HepG2 (cell line): ENCODE results near the gene MRPL28. TPM values are rescaled to one million over a fixed set of nuclear protein-coding genes. Genes with fewer than 3 reads are reported as not detected.
A peak's percentile ranks its signal among the peaks of the same experiment; 100 is the strongest.

Source experiments
- ATAC-seq: fragments of 200-7000 bp; cut with Tn5 transposase; 3 replicates; pipeline ENCODE4 v1.9.1; 2020; ENCODE audit warnings: mild to moderate bottlenecking, moderate library complexity
- BruUV-seq: library from RNA; stranded (reverse); fragments of 400-500 nt; replicated peaks from 2 replicates; lab custom pipeline; 2021; lab: Mats Ljungman, UMichigan
- CTCF ChIA-PET: fragments of 300-600 bp; formaldehyde crosslinking; extraction: SDS; loops from one replicate; lab custom pipeline; 2021; ENCODE audit warnings: low total read pairs, inconsistent platforms, low intra/inter-chr PET ratio; lab: Yijun Ruan, JAX
- POLR2A ChIA-PET: fragments of 350-600 bp; sonication (Branson Sonifier 250); formaldehyde crosslinking; loops from one replicate; lab custom pipeline; 2020; ENCODE audit warnings: antibody characterized with exemption, inconsistent platforms; lab: Yijun Ruan, JAX
- DNase-seq: peaks from one replicate; pipeline ENCODE4 v3.0.0-alpha.2; 2015; ENCODE audit warnings: low spot score
- FAIRE-seq: peaks from 3 replicates; lab custom pipeline; 2011; peaks lifted over from hg19 to GRCh38; lab: Jason Lieb, UNC
- H2AFZ ChIP-seq: one replicate; pipeline ENCODE4 v1.6.1; 2011; ENCODE audit warnings: low read length, inconsistent platforms
- H3K27ac ChIP-seq: fragments of 300-600 bp; 3 replicates; pipeline ENCODE4 v1.8.0; 2011; ENCODE audit warnings: mixed run types, mild to moderate bottlenecking, mixed read lengths, low read length, inconsistent platforms; ENCODE audit not compliant: insufficient read depth; ENCODE audit errors: extremely low read length
- H3K27me3 ChIP-seq, 2 experiments: fragments of 200-600 bp in 1 of 2; 2 replicates in 1 of 2; 3 replicates in 1 of 2; pipeline versions ENCODE4 v1.6.0 to v1.8.0; 2011; ENCODE audit warnings: low read length in 2 of 2, mild to moderate bottlenecking in 2 of 2, moderate library complexity in 2 of 2, inconsistent platforms in 1 of 2; ENCODE audit not compliant: insufficient read depth in 2 of 2, control insufficient read depth in 1 of 2
- H3K36me3 ChIP-seq, 2 experiments: fragments of 200-600 bp in 1 of 2; replicated peaks in 1 of 2; 2 replicates in 1 of 2; 3 replicates in 1 of 2; pipeline versions ENCODE4 v1.5.1 to v1.8.0; 2011; ENCODE audit warnings: low read length in 2 of 2, inconsistent platforms in 1 of 2; ENCODE audit not compliant: insufficient read depth in 2 of 2, control insufficient read depth in 1 of 2
- H3K4me1 ChIP-seq: 2 replicates; pipeline ENCODE4 v1.5.1; 2012; ENCODE audit warnings: low read length, inconsistent platforms; ENCODE audit not compliant: insufficient read depth
- H3K4me2 ChIP-seq: 2 replicates; pipeline ENCODE4 v1.6.0; 2011; ENCODE audit warnings: low read depth, low read length, inconsistent platforms
- H3K4me3 ChIP-seq, 3 experiments: fragments of 200-600 bp in 1 of 3; sonication (generic), shearing (Covaris generic) in 1 of 3; replicated peaks in 1 of 3; 2 replicates each; pipeline ENCODE4 v1.5.1; 2011 to 2016; ENCODE audit warnings: low read length in 3 of 3, inconsistent platforms in 2 of 3, low read depth in 2 of 3, mild to moderate bottlenecking in 2 of 3, control low read depth in 1 of 3, mixed read lengths in 1 of 3; ENCODE audit not compliant: insufficient read depth in 1 of 3
- H3K79me2 ChIP-seq: one replicate; pipeline ENCODE4 v1.6.1; 2011; ENCODE audit warnings: low read length, inconsistent platforms; ENCODE audit not compliant: insufficient read depth
- H3K9ac ChIP-seq: 2 replicates; pipeline ENCODE4 v1.6.0; 2011; ENCODE audit warnings: mild to moderate bottlenecking, low read depth, low read length, inconsistent platforms; ENCODE audit not compliant: insufficient read depth
- H3K9me3 ChIP-seq: 2 replicates; pipeline ENCODE4 v1.5.1; 2012; ENCODE audit warnings: mild to moderate bottlenecking, low read length
- H4K20me1 ChIP-seq: 2 replicates; pipeline ENCODE4 v1.6.0; 2011; ENCODE audit warnings: inconsistent platforms, mild to moderate bottlenecking, low read length, moderate library complexity; ENCODE audit not compliant: insufficient read depth
- HHEX ChIP-seq: IDR thresholded peaks from 2 replicates; pipeline ENCODE4 v1.6.1; 2016; ENCODE audit warnings: control low read depth
- HNRNPK ChIP-seq: fragments of 200-400 bp; formaldehyde crosslinking; IDR thresholded peaks from 2 replicates; pipeline ENCODE4 v1.6.1; 2018; ENCODE audit warnings: low read length, low read depth, moderate library complexity, mild to moderate bottlenecking; ENCODE audit not compliant: poor library complexity, severe bottlenecking
- PHF21A ChIP-seq: sonication (generic); formaldehyde crosslinking; IDR thresholded peaks from 2 replicates; pipeline ENCODE4 v1.5.0; 2020; ENCODE audit warnings: mild to moderate bottlenecking, missing genetic modification reagents
- REPIN1 ChIP-seq: sonication (generic); formaldehyde crosslinking; IDR thresholded peaks from 2 replicates; pipeline ENCODE4 v1.8.0; 2022; ENCODE audit warnings: missing genetic modification reagents, low read depth, mild to moderate bottlenecking, borderline replicate concordance
- SALL2 ChIP-seq: sonication (generic); formaldehyde crosslinking; IDR thresholded peaks from 2 replicates; pipeline ENCODE4 v1.8.1; 2023; ENCODE audit warnings: mild to moderate bottlenecking, missing genetic modification reagents, inconsistent platforms
- SMC3 ChIP-seq: IDR thresholded peaks from 2 replicates; pipeline ENCODE4 v1.6.1; 2011; ENCODE audit warnings: low read length, improper control_type of control experiment
- ZBTB38 ChIP-seq: sonication (generic); formaldehyde crosslinking; IDR thresholded peaks from 2 replicates; pipeline ENCODE4 v1.5.1; 2020; ENCODE audit warnings: mild to moderate bottlenecking, missing genetic modification reagents
- ZNF10 ChIP-seq: sonication (generic); formaldehyde crosslinking; IDR thresholded peaks from 2 replicates; pipeline ENCODE4 v1.4.0; 2020; ENCODE audit warnings: mild to moderate bottlenecking, low read depth, missing genetic modification reagents, borderline replicate concordance
- ZNF382 ChIP-seq: sonication (generic); formaldehyde crosslinking; IDR thresholded peaks from 2 replicates; pipeline ENCODE4 v1.5.0; 2020; ENCODE audit warnings: missing genetic modification reagents, mild to moderate bottlenecking, borderline replicate concordance
- ZNF891 ChIP-seq: sonication (generic); formaldehyde crosslinking; IDR thresholded peaks from 2 replicates; pipeline ENCODE4 v1.5.0; 2020; ENCODE audit warnings: mild to moderate bottlenecking, missing genetic modification reagents
- WGBS: methylation state at CpG from one replicate; pipeline ENCODE4 v1.1.6; 2017; ENCODE audit warnings: low lambda C conversion rate; 5-methylcytosine and 5-hydroxymethylcytosine counted together
- in situ Hi-C: cut with HindIII; loops from 2 replicates; pipeline ENCODE4 v1.10.0; 2017; ENCODE audit warnings: low pct_unique_long_range_greater_than_20kb; ENCODE audit not compliant: extremely low pct_ligation_motif_present
- intact Hi-C: fragments of 100-400 bp; cut with micrococcal nuclease; formaldehyde crosslinking; loops from one replicate; pipeline ENCODE4 v1.10.0; 2022; ENCODE audit not compliant: unreplicated experiment
- polyA plus RNA-seq, 8 experiments: library from polyadenylated mRNA; depleted of rRNA in 3 of 8; stranded (reverse) in 7 of 8; unstranded in 1 of 8; fragments of >200 nt; fragmentation: Illumina TruSeq in 4 of 8; extraction: Trizol in 4 of 8; gene quantifications; 2 replicates each; pipeline versions ENCODE4 v1.2.1 to v1.2.3, GENCODE V29; 2011 to 2016; ENCODE audit warnings: low read depth in 4 of 8, missing spikeins in 1 of 8, mixed read lengths in 1 of 8; ENCODE audit not compliant: insufficient read depth in 1 of 8
- total RNA-seq, 5 experiments: library from RNA; depleted of rRNA; stranded (reverse); fragments of >200 nt; fragmentation: Illumina TruSeq; extraction: Trizol; gene quantifications; 2 replicates each; pipeline ENCODE4 v1.2.3, GENCODE V29; 2016; ENCODE audit warnings: low read depth in 1 of 5
- TF ChIP-seq, protein P1 (sequence below): IDR thresholded peaks from 2 replicates; pipeline ENCODE4 v1.6.1; 2018; ENCODE audit warnings: missing genetic modification reagents, mild to moderate bottlenecking, missing compliant biosample characterization
- TF ChIP-seq, protein P2 (sequence below): IDR thresholded peaks from 2 replicates; pipeline ENCODE4 v1.6.1; 2016; ENCODE audit warnings: mild to moderate bottlenecking
- TF ChIP-seq, protein P3 (sequence below): sonication (generic); formaldehyde crosslinking; IDR thresholded peaks from 2 replicates; pipeline ENCODE4 v1.5.0; 2020; ENCODE audit warnings: missing genetic modification reagents
- TF ChIP-seq, protein P4 (sequence below): fragments of 450-650 bp; IDR thresholded peaks from 2 replicates; pipeline ENCODE4 v1.6.1; 2017
- TF ChIP-seq, protein P5 (sequence below): sonication (generic); formaldehyde crosslinking; conservative IDR thresholded peaks from 2 replicates; pipeline ENCODE4 v1.8.0; 2022; ENCODE audit warnings: low read depth, missing genetic modification reagents
- TF ChIP-seq, protein P6 (sequence below): sonication (generic); formaldehyde crosslinking; IDR thresholded peaks from 2 replicates; pipeline ENCODE4 v1.4.0; 2020; ENCODE audit warnings: missing genetic modification reagents

MRPL28 gene
- total and polyA plus RNA-seq, 2 of the 13 experiments (the other 11 are each of a cell fraction or from before 2014, with no cell fraction given) = 114 to 135 TPM

DNA sequence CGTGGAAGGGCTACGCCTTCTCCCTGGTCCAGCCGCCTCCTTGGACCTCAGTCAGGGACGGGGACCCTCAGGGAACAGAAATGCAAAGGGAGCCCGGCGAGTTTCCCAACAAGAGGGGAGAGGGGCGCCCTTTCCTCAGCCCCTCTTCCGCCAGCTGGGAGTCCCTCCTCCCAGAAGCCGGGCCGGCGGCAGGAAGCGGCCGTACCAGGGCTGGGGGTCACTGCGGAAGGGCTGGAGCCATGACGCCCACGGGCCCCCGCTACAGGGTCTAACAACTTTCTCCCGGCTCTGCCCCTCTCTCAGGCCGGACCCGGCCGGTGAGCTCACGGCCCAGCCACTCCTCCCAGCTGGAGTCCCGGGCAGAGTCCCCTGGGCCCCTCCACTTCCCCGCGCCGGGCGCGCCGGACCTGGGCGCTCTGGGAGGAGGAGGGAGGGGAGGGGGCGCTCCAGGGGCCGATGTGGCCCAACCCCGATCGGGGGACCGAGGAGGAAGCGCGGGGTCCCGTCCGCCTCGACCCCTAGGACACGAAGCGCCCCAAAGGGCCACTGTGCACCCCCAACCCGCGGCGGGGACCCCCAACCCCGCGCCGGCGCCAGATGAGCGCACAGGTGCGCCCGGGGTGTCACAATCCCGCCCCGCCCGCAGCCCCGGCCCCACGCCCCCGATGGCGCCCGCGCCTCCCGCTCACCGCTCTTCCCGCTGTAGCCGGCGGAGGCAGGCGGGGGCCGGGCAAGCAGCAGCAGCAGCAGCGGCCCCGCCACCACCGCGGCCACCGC is 10.9 kb upstream of the MRPL28 start:
- H3K4me3 ChIP-seq = peak overlapping the region; percentile 85 to 94 (median 93)
- peaks cover 38% of the 10 kb centered on the region for H3K4me1 ChIP-seq
- H3K79me2 ChIP-seq = peaks cover 16% of the 10 kb centered on the region
- H3K27me3 ChIP-seq = no peaks in the 10 kb centered on the region
- ChIA-PET POLR2A (interaction anchor here (0.8 to 5.9 kb wide), 8 partner anchors 11 to 121 kb away, joined by 3 to 27 read pairs (median 4); partner anchors contain the start of genes AXIN1, DECR2 and MRPL28), CTCF (no interaction called here)
- ATAC-seq (peak; percentile 76), DNase-seq (no peak), FAIRE-seq (no peak)
- H3K27ac ChIP-seq = peak overlapping the region; percentile 68
- intact Hi-C loops = no loop called here
- BruUV-seq = no TSS peak
- H3K36me3 ChIP-seq = peaks cover 4 to 9% of the 10 kb centered on the region in 2 experiments; a peak in 2 of 5 replicates
- H3K4me2 ChIP-seq = peak overlapping the region; percentile 88
- peak overlapping the region; percentile 81 for H3K9ac ChIP-seq
- no CpG with 5 or more reads among the region's 73 CpGs for WGBS
- in situ Hi-C loops = no loop called here
- no peaks in the 10 kb centered on the region for H4K20me1 ChIP-seq
- no peaks in the 10 kb centered on the region for H3K9me3 ChIP-seq
- H2AFZ ChIP-seq = no peak overlapping the region
- TF ChIP-seq SMC3 = no peak
- TF ChIP-seq, protein P1, sequence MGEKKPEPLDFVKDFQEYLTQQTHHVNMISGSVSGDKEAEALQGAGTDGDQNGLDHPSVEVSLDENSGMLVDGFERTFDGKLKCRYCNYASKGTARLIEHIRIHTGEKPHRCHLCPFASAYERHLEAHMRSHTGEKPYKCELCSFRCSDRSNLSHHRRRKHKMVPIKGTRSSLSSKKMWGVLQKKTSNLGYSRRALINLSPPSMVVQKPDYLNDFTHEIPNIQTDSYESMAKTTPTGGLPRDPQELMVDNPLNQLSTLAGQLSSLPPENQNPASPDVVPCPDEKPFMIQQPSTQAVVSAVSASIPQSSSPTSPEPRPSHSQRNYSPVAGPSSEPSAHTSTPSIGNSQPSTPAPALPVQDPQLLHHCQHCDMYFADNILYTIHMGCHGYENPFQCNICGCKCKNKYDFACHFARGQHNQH (CRISPR knock-in tag) = peak; percentile 36; the same call in 1 of the 2 replicates
- no peak for TF ChIP-seq SALL2 (CRISPR knock-in tag)
- no peak for TF ChIP-seq ZNF891
- no peak for TF ChIP-seq ZNF382 (CRISPR knock-in tag)
- peak; percentile 57 for TF ChIP-seq HNRNPK
- no peak for TF ChIP-seq HHEX (CRISPR knock-in tag)
- TF ChIP-seq, protein P2, sequence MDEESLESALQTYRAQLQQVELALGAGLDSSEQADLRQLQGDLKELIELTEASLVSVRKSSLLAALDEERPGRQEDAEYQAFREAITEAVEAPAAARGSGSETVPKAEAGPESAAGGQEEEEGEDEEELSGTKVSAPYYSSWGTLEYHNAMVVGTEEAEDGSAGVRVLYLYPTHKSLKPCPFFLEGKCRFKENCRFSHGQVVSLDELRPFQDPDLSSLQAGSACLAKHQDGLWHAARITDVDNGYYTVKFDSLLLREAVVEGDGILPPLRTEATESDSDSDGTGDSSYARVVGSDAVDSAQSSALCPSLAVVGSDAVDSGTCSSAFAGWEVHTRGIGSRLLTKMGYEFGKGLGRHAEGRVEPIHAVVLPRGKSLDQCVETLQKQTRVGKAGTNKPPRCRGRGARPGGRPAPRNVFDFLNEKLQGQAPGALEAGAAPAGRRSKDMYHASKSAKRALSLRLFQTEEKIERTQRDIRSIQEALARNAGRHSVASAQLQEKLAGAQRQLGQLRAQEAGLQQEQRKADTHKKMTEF (CRISPR knock-in tag) = peak; percentile 45
- TF ChIP-seq ZNF10 (CRISPR knock-in tag) = no peak
- peak; percentile 65; the same call in 1 of the 2 replicates for TF ChIP-seq ZBTB38 (CRISPR knock-in tag)
- peak; percentile 28; the same call in 1 of the 2 replicates for TF ChIP-seq PHF21A
- TF ChIP-seq, protein P3, sequence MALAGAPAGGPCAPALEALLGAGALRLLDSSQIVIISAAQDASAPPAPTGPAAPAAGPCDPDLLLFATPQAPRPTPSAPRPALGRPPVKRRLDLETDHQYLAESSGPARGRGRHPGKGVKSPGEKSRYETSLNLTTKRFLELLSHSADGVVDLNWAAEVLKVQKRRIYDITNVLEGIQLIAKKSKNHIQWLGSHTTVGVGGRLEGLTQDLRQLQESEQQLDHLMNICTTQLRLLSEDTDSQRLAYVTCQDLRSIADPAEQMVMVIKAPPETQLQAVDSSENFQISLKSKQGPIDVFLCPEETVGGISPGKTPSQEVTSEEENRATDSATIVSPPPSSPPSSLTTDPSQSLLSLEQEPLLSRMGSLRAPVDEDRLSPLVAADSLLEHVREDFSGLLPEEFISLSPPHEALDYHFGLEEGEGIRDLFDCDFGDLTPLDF (CRISPR knock-in tag) = no peak
- TF ChIP-seq, protein P4, sequence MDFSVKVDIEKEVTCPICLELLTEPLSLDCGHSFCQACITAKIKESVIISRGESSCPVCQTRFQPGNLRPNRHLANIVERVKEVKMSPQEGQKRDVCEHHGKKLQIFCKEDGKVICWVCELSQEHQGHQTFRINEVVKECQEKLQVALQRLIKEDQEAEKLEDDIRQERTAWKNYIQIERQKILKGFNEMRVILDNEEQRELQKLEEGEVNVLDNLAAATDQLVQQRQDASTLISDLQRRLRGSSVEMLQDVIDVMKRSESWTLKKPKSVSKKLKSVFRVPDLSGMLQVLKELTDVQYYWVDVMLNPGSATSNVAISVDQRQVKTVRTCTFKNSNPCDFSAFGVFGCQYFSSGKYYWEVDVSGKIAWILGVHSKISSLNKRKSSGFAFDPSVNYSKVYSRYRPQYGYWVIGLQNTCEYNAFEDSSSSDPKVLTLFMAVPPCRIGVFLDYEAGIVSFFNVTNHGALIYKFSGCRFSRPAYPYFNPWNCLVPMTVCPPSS = no peak
- TF ChIP-seq, protein P5, sequence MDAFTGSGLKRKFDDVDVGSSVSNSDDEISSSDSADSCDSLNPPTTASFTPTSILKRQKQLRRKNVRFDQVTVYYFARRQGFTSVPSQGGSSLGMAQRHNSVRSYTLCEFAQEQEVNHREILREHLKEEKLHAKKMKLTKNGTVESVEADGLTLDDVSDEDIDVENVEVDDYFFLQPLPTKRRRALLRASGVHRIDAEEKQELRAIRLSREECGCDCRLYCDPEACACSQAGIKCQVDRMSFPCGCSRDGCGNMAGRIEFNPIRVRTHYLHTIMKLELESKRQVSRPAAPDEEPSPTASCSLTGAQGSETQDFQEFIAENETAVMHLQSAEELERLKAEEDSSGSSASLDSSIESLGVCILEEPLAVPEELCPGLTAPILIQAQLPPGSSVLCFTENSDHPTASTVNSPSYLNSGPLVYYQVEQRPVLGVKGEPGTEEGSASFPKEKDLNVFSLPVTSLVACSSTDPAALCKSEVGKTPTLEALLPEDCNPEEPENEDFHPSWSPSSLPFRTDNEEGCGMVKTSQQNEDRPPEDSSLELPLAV (CRISPR knock-in tag) = no peak
- TF ChIP-seq, protein P6, sequence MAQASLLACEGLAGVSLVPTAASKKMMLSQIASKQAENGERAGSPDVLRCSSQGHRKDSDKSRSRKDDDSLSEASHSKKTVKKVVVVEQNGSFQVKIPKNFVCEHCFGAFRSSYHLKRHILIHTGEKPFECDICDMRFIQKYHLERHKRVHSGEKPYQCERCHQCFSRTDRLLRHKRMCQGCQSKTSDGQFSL = no peak; the same call in 1 of the 2 replicates
- no peak for TF ChIP-seq REPIN1 (CRISPR knock-in tag)
